Esophagus squamous epithelium (tissue), 4 donors: Measurements from ENCODE around the gene ATRN.

ENCODE experiments used
- POLR2A ChIP-seq, 4 donors: fragments of 450-650 bp; IDR thresholded peaks; one replicate each; pipeline ENCODE4 v1.6.1; 2017; ENCODE audit warnings: antibody characterized with exemption in 4 of 4, mild to moderate bottlenecking in 4 of 4, moderate library complexity in 3 of 4
- TF ChIP-seq, protein P1 (sequence below), 6 experiments: fragments of 450-650 bp in 4 of 6; fragments of 200-600 bp in 2 of 6; sonication (generic) in 2 of 6; IDR thresholded peaks; one replicate each; pipeline ENCODE4 v1.5.1; 2016 to 2019; ENCODE audit warnings: antibody characterized with exemption in 6 of 6, mild to moderate bottlenecking in 4 of 6, moderate library complexity in 4 of 6

DNA sequence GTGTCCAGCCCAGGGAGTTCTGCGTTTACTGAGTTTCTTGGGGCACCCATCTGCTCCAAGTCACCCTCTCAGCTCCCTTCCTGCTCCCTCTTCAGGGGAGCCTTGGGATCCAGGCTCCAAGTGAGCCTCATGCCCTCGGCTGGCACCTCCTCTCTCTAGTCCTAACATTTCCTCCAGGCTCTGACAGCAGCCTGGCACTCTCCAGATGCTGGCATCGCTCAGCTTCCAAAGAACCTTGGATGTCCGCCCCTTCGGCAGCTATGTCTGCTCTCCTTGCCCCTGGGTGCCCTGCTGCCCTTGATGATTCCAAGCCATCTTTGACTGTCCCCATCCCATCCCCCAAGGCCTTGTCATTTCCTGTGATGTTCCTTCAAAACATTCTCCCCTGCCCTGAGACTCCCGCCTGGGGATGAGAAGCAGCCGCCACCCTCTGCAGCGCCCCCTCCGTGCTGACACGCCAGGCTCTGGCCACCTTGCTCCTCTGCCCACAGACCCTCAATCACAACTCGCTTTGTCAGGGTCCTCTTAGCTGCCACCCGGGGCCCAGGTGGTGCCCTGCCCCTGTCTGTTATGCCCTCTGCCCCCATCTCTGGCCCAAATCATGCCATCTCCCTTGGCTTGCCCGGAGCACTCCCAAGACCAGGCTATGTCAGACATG, 199.0 kb downstream of the ATRN start:
- TF ChIP-seq, protein P1, sequence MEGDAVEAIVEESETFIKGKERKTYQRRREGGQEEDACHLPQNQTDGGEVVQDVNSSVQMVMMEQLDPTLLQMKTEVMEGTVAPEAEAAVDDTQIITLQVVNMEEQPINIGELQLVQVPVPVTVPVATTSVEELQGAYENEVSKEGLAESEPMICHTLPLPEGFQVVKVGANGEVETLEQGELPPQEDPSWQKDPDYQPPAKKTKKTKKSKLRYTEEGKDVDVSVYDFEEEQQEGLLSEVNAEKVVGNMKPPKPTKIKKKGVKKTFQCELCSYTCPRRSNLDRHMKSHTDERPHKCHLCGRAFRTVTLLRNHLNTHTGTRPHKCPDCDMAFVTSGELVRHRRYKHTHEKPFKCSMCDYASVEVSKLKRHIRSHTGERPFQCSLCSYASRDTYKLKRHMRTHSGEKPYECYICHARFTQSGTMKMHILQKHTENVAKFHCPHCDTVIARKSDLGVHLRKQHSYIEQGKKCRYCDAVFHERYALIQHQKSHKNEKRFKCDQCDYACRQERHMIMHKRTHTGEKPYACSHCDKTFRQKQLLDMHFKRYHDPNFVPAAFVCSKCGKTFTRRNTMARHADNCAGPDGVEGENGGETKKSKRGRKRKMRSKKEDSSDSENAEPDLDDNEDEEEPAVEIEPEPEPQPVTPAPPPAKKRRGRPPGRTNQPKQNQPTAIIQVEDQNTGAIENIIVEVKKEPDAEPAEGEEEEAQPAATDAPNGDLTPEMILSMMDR (IDR thresholded peaks at IDR 0.05) = no peak
- no peak for TF ChIP-seq POLR2A (IDR thresholded peaks at IDR 0.05)
